ENCODE measurements around the gene KAZN. TPM values are rescaled to one million over a fixed set of nuclear protein-coding genes. Genes with fewer than 3 reads are reported as not detected.

KAZN gene
- total and polyA plus RNA-seq, 9 donors: 10.1 to 56.4 (median 27.9) TPM

DNA sequence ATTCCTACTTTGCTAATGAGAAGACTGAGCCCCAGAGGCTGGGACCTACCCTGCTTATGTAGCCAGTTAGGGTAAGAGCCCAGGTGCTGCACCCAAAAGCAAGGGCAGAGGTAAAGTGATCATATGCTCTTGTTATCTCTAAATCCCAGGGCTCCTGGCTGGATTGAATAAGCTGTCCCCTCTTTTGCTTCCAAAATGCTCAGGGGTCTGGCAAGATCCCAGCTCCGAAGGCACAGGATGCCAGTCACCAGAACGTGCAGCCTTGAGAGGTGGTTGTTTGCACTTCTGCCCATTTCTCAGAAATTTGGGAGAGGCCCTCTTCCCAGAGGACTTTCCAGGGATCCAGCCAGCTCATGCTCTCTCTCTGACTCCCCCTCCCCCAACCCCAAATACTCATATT, 412.7 kb downstream of the KAZN start:
- no peak for DNase-seq
- no peaks in the 10 kb centered on the region for H3K36me3 ChIP-seq
- no peak overlapping the region for H3K27ac ChIP-seq
- H3K4me3 ChIP-seq: no peak overlapping the region
- TF ChIP-seq POLR2A (IDR thresholded peaks at IDR 0.05) (no peak), EP300 (IDR thresholded peaks at IDR 0.05) (no peak)
- TF ChIP-seq, protein P1, sequence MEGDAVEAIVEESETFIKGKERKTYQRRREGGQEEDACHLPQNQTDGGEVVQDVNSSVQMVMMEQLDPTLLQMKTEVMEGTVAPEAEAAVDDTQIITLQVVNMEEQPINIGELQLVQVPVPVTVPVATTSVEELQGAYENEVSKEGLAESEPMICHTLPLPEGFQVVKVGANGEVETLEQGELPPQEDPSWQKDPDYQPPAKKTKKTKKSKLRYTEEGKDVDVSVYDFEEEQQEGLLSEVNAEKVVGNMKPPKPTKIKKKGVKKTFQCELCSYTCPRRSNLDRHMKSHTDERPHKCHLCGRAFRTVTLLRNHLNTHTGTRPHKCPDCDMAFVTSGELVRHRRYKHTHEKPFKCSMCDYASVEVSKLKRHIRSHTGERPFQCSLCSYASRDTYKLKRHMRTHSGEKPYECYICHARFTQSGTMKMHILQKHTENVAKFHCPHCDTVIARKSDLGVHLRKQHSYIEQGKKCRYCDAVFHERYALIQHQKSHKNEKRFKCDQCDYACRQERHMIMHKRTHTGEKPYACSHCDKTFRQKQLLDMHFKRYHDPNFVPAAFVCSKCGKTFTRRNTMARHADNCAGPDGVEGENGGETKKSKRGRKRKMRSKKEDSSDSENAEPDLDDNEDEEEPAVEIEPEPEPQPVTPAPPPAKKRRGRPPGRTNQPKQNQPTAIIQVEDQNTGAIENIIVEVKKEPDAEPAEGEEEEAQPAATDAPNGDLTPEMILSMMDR (IDR thresholded peaks at IDR 0.05): no peak
- no peaks in the 10 kb centered on the region for H3K9me3 ChIP-seq
- 69 to 72% (median 71%) methylated on average over 2 of the region's 2 CpGs for WGBS, 3 donors
- H3K4me1 ChIP-seq (ENCODE audit: insufficient read depth): peaks cover 14% of the 10 kb centered on the region
- intact Hi-C loops (cut with DNase I): no loop called here
- H3K27me3 ChIP-seq: no peaks in the 10 kb centered on the region

GRCh38 chr1:15011661-15012060, 413.2 kb downstream of the KAZN start:
- DNase-seq: no peak
- H3K27me3 ChIP-seq: no peaks in the 10 kb centered on the region
- no peak overlapping the region for H3K27ac ChIP-seq
- no peak overlapping the region for H3K4me3 ChIP-seq
- H3K4me1 ChIP-seq (ENCODE audit: insufficient read depth): peaks cover 14% of the 10 kb centered on the region
- TF ChIP-seq EP300 (IDR thresholded peaks at IDR 0.05) (no peak), POLR2A (IDR thresholded peaks at IDR 0.05) (no peak)
- TF ChIP-seq, protein P1 (IDR thresholded peaks at IDR 0.05): no peak
- intact Hi-C loops (cut with DNase I): no loop called here
- WGBS, 3 donors: 82 to 85% (median 82%) methylated on average over 8 of the region's 8 CpGs
- no peaks in the 10 kb centered on the region for H3K36me3 ChIP-seq
- no peaks in the 10 kb centered on the region for H3K9me3 ChIP-seq

GRCh38 chr1:15012822-15013221, 414.3 kb downstream of the KAZN start:
- 80 to 85% (median 81%) methylated on average over 8 of the region's 8 CpGs for WGBS, 3 donors
- H3K27me3 ChIP-seq: no peaks in the 10 kb centered on the region
- DNase-seq: no peak
- no peaks in the 10 kb centered on the region for H3K36me3 ChIP-seq
- H3K4me1 ChIP-seq (ENCODE audit: insufficient read depth): peaks cover 9% of the 10 kb centered on the region
- no peak overlapping the region for H3K4me3 ChIP-seq
- H3K27ac ChIP-seq: no peak overlapping the region
- intact Hi-C loops (cut with DNase I): no loop called here
- H3K9me3 ChIP-seq: no peaks in the 10 kb centered on the region
- TF ChIP-seq EP300 (IDR thresholded peaks at IDR 0.05) (no peak), POLR2A (IDR thresholded peaks at IDR 0.05) (no peak)
- TF ChIP-seq, protein P1 (IDR thresholded peaks at IDR 0.05): no peak

- no peak for DNase-seq
- H3K27ac ChIP-seq: no peak overlapping the region
- WGBS, 3 donors: 76 to 83% (median 78%) methylated on average over 8 of the region's 8 CpGs
- TF ChIP-seq EP300 (IDR thresholded peaks at IDR 0.05): no peak
- TF ChIP-seq, protein P1 (IDR thresholded peaks at IDR 0.05): no peak
- no peak for TF ChIP-seq POLR2A (IDR thresholded peaks at IDR 0.05)
- intact Hi-C loops (cut with DNase I): no loop called here
- no peaks in the 10 kb centered on the region for H3K36me3 ChIP-seq
- H3K4me3 ChIP-seq: no peak overlapping the region
- no peaks in the 10 kb centered on the region for H3K27me3 ChIP-seq
- no peaks in the 10 kb centered on the region for H3K9me3 ChIP-seq
- peaks cover 2% of the 10 kb centered on the region for H3K4me1 ChIP-seq (ENCODE audit: insufficient read depth)
Observed at GRCh38 chr1:15013767-15014166, 415.3 kb downstream of the KAZN start.
